CD4-positive, alpha-beta T cell treated with Interleukin-17A for 1 hour (primary cell): ENCODE measurements around the gene RHO.
A peak's percentile ranks its signal among the peaks of the same experiment; 100 is the strongest.
"Not testable (repeated sequence)": the region's sequence is repeated elsewhere in the genome, so short reads cannot be mapped to it uniquely, and the experiment has no call there.

Experiments
- DNase-seq: peaks from one replicate; pipeline ENCODE4 v3.0.0-alpha.2; 2020

Gene RHO

GRCh38 chr3:129528589-129529100 lies at the start of gene RHO:
RHO (plus strand) TSS chr3:129528639; CDS start chr3:129528734, 95 bp downstream.
- DNase-seq = no peak

GRCh38 chr3:129481225-129481765 lies 47.1 kb upstream of the RHO start:
- DNase-seq = not testable (repeated sequence)

- DNase-seq = peak; percentile 69
Observed at GRCh38 chr3:129481766-129482332, 46.6 kb upstream of the RHO start.

GRCh38 chr3:129482721-129483120 lies 45.7 kb upstream of the RHO start:
- no peak for DNase-seq

GRCh38 chr3:129483870-129484269 lies 44.6 kb upstream of the RHO start:
- DNase-seq = no peak

- DNase-seq = not testable (repeated sequence)
Observed at GRCh38 chr3:129485146-129485545, 43.3 kb upstream of the RHO start.

- DNase-seq = no peak
Observed at GRCh38 chr3:129485721-129486663, 42.4 kb upstream of the RHO start.

- no peak for DNase-seq
Observed at GRCh38 chr3:129486664-129487035, 41.8 kb upstream of the RHO start.

GRCh38 chr3:129487183-129487867 lies 41.1 kb upstream of the RHO start:
- DNase-seq = no peak

- DNase-seq = not testable (repeated sequence)
Observed at GRCh38 chr3:129487868-129488335, 40.5 kb upstream of the RHO start.

- DNase-seq = not testable (repeated sequence)
Observed at GRCh38 chr3:129489258-129489657, 39.2 kb upstream of the RHO start.

- DNase-seq = peak; percentile 68
Observed at GRCh38 chr3:129490273-129490675, 38.2 kb upstream of the RHO start.

- DNase-seq = not testable (repeated sequence)
Observed at GRCh38 chr3:129491077-129491476, 37.4 kb upstream of the RHO start.

GRCh38 chr3:129491794-129492193 lies 36.6 kb upstream of the RHO start:
- no peak for DNase-seq

GRCh38 chr3:129492691-129493090 lies 35.7 kb upstream of the RHO start:
- no peak for DNase-seq

- no peak for DNase-seq
Observed at GRCh38 chr3:129493206-129493605, 35.2 kb upstream of the RHO start.

GRCh38 chr3:129494499-129494898 lies 33.9 kb upstream of the RHO start:
- DNase-seq = not testable (repeated sequence)

GRCh38 chr3:129495006-129495639 lies 33.3 kb upstream of the RHO start:
- DNase-seq = not testable (repeated sequence)

GRCh38 chr3:129497876-129498275 lies 30.6 kb upstream of the RHO start:
- DNase-seq = not testable (repeated sequence)

- not testable (repeated sequence) for DNase-seq
Observed at GRCh38 chr3:129498603-129499488, 29.6 kb upstream of the RHO start.

GRCh38 chr3:129499604-129500333 lies 28.7 kb upstream of the RHO start:
- DNase-seq = not testable (repeated sequence)
